Vagina (tissue), 2 donors: ENCODE measurements around the gene CPSF2. TPM values are rescaled to one million over a fixed set of nuclear protein-coding genes. Genes with fewer than 3 reads are reported as not detected.
"Not testable (repeated sequence)": the region's sequence is repeated elsewhere in the genome, so short reads cannot be mapped to it uniquely, and the experiment has no call there.

Source experiments
- DNase-seq, 2 donors: peaks; one replicate each; pipeline ENCODE4 v3.0.0-alpha.2; 2017; ENCODE audit errors: extremely low spot score in 2 of 2
- H3K27ac ChIP-seq: fragments of 200-600 bp; sonication (generic); one replicate; pipeline ENCODE4 v1.5.1; 2019
- H3K27me3 ChIP-seq: fragments of 200-600 bp; sonication (generic); one replicate; pipeline ENCODE4 v1.5.1; 2019
- H3K36me3 ChIP-seq, 2 donors: fragments of 200-600 bp; sonication (generic); one replicate each; pipeline ENCODE4 v1.5.1; 2017 to 2019
- H3K4me1 ChIP-seq: fragments of 200-600 bp; sonication (generic); one replicate; pipeline ENCODE4 v1.5.1; 2019
- H3K4me3 ChIP-seq, 2 donors: fragments of 200-600 bp; sonication (generic); 1 replicate in 1 of 2; 2 replicates in 1 of 2; pipeline ENCODE4 v1.5.1; 2016 to 2019
- H3K9me3 ChIP-seq: fragments of 200-600 bp; sonication (generic); one replicate; pipeline ENCODE4 v1.5.1; 2019
- CTCF ChIP-seq, 3 experiments: fragments of 450-650 bp in 2 of 3; fragments of 200-600 bp in 1 of 3; sonication (generic) in 1 of 3; IDR thresholded peaks; one replicate each; pipeline ENCODE4 v1.5.1; 2017 to 2019; ENCODE audit warnings: antibody characterized with exemption in 3 of 3, mild to moderate bottlenecking in 2 of 3, moderate library complexity in 2 of 3
- POLR2A ChIP-seq, 2 donors: fragments of 450-650 bp; IDR thresholded peaks; one replicate each; pipeline ENCODE4 v1.6.1; 2017; ENCODE audit warnings: antibody characterized with exemption in 2 of 2, mild to moderate bottlenecking in 2 of 2, moderate library complexity in 2 of 2
- POLR2AphosphoS5 ChIP-seq, 2 donors: sonication (generic); formaldehyde crosslinking; IDR thresholded peaks; one replicate each; pipeline ENCODE4 v1.9.0; 2017; ENCODE audit warnings: antibody characterized with exemption in 2 of 2, mild to moderate bottlenecking in 2 of 2, low read depth in 1 of 2; ENCODE audit not compliant: insufficient read depth in 1 of 2
- intact Hi-C: fragments of 100-400 bp; cut with DNase I; formaldehyde crosslinking; loops from one replicate; pipeline ENCODE4 v1.15.1; 2023
- total RNA-seq: library from RNA; depleted of rRNA; stranded (reverse); fragments of >200 nt; gene quantifications from one replicate; pipeline ENCODE4 v1.2.3, GENCODE V29; 2016

CPSF2 gene
- total RNA-seq, 1 donor from 2014 or later = 25.8 TPM

GRCh38 chr14:92207012-92207927 is 85.5 kb downstream of the CPSF2 start:
- intact Hi-C loops = no loop called here
- Histone ChIP-seq H3K4me3 (no peak overlapping the region), H3K27ac (no peak overlapping the region), H3K9me3 (no peaks in the 10 kb centered on the region), H3K27me3 (no peaks in the 10 kb centered on the region), H3K36me3 (no peaks in the 10 kb centered on the region), H3K4me1 (no peaks in the 10 kb centered on the region)
- DNase-seq = no peak
- no peak for TF ChIP-seq CTCF (IDR thresholded peaks at IDR 0.05)
- TF ChIP-seq POLR2A (IDR thresholded peaks at IDR 0.05) = no peak
- no peak for TF ChIP-seq POLR2AphosphoS5 (IDR thresholded peaks at IDR 0.05; ENCODE audit: insufficient read depth in 1 of 2, low read depth in 1 of 2)

DNA sequence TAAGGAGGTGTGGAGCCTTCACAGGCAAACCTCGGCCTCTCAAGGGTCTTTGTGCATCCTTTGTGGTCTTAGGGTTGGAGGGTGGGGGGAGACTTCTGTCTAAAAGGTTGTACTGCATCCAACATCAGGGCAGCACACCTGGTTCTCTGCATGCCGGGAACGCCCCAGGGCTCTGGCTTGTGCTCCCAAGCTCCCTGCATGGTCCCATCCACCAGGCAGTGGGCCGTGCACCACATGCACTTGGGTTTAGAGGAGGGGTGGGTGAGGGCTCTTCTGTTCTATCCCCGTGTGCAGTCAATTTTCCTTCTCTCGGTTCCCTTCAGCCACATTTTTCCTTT is 86.1 kb downstream of the CPSF2 start:
- DNase-seq = no peak
- H3K36me3 ChIP-seq = no peaks in the 10 kb centered on the region
- H3K9me3 ChIP-seq = no peaks in the 10 kb centered on the region
- no peaks in the 10 kb centered on the region for H3K4me1 ChIP-seq
- H3K4me3 ChIP-seq = no peak overlapping the region
- no peaks in the 10 kb centered on the region for H3K27me3 ChIP-seq
- no peak overlapping the region for H3K27ac ChIP-seq
- intact Hi-C loops = no loop called here
- TF ChIP-seq POLR2A (IDR thresholded peaks at IDR 0.05) = no peak
- TF ChIP-seq CTCF (IDR thresholded peaks at IDR 0.05) = no peak
- no peak for TF ChIP-seq POLR2AphosphoS5 (IDR thresholded peaks at IDR 0.05; ENCODE audit: insufficient read depth in 1 of 2, low read depth in 1 of 2)

DNA sequence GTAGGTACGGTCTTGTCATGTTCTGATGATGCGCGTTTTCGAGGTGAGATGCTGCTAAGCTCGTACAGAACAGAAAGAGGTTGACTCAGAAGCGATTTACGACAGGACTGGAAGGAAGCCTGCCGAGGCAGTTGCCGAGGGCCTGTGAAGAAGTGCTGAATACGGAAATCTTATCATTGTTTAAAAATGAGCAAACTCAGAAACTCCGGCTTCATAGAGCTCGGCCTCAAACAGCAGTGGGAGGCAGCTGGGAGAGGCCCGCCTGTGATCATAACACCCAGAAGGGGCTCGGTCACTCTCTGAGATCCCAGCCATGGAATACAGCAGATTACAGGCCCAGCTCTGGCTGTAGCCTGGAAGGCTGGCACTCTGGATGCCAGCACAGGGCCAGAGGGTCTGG is 87.4 kb downstream of the CPSF2 start:
- Histone ChIP-seq H3K27ac (no peak overlapping the region), H3K9me3 (no peaks in the 10 kb centered on the region), H3K36me3 (no peaks in the 10 kb centered on the region), H3K4me3 (no peak overlapping the region), H3K4me1 (no peaks in the 10 kb centered on the region), H3K27me3 (no peaks in the 10 kb centered on the region)
- intact Hi-C loops = no loop called here
- DNase-seq = no peak
- TF ChIP-seq POLR2AphosphoS5 (IDR thresholded peaks at IDR 0.05; ENCODE audit: insufficient read depth in 1 of 2, low read depth in 1 of 2) (no peak), CTCF (IDR thresholded peaks at IDR 0.05) (no peak), POLR2A (IDR thresholded peaks at IDR 0.05) (no peak)

GRCh38 chr14:92213125-92213524 is 91.4 kb downstream of the CPSF2 start:
- H3K27me3 ChIP-seq, H3K4me1 ChIP-seq, H3K4me3 ChIP-seq, H3K27ac ChIP-seq, DNase-seq, H3K36me3 ChIP-seq, intact Hi-C loops, H3K9me3 ChIP-seq: not testable (repeated sequence)

- Histone ChIP-seq H3K4me3 (no peak overlapping the region), H3K9me3 (no peaks in the 10 kb centered on the region), H3K27ac (no peak overlapping the region), H3K27me3 (no peaks in the 10 kb centered on the region), H3K36me3 (no peaks in the 10 kb centered on the region), H3K4me1 (no peaks in the 10 kb centered on the region)
- intact Hi-C loops = no loop called here
- no peak for DNase-seq
- no peak for TF ChIP-seq POLR2AphosphoS5 (IDR thresholded peaks at IDR 0.05; ENCODE audit: insufficient read depth in 1 of 2, low read depth in 1 of 2)
- TF ChIP-seq CTCF (IDR thresholded peaks at IDR 0.05) = no peak
- TF ChIP-seq POLR2A (IDR thresholded peaks at IDR 0.05) = no peak
Observed at GRCh38 chr14:92215579-92215978, 93.8 kb downstream of the CPSF2 start.
